Renal cortical epithelial cell (primary cell): ENCODE data around the gene SH2B3. TPM values are rescaled to one million over a fixed set of nuclear protein-coding genes. Genes with fewer than 3 reads are reported as not detected.

Experiments
- DNase-seq: peaks from one replicate; pipeline ENCODE4 v3.0.0-alpha.2; 2011; ENCODE audit warnings: low read depth
- total RNA-seq: library from RNA; depleted of rRNA; stranded (reverse); fragments of >200 nt; gene quantifications from 2 replicates; pipeline ENCODE4 v1.2.3, GENCODE V29; 2014

Gene SH2B3
- total RNA-seq, 1 donor from 2014 or later, result 14.5 TPM

DNA sequence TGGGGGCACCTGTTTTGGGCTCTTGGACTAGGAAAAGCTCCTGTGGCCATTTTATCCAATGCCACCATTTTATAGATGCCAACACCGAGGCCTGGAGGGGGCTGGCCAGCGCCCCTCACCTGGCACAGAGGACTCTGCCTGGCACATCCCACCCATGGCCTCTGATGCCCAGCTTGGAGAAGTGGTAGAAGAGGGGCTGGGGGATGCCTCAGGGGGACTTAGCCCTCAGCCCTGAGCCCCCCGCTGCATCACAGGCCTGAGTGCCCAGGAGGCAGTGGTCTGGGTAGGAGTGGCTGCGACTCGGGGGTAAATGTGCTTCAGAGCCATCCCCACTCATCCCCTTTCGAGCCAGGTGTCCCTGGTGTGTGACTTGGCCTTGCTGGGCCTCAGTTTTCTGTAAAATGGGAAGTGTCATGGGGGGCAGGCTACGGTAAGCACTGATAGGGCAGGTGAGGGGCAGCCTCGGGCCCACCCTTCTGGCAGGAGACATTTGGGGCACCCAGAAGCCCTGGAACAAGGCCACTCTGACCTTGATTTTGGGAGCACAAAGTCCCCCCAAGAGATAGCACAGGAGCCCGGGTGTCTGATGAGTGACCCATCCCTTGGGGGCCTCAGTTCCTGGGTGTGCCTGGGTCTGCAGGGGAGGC lies 22.5 kb downstream of the SH2B3 start:
- DNase-seq, result no peak

DNA sequence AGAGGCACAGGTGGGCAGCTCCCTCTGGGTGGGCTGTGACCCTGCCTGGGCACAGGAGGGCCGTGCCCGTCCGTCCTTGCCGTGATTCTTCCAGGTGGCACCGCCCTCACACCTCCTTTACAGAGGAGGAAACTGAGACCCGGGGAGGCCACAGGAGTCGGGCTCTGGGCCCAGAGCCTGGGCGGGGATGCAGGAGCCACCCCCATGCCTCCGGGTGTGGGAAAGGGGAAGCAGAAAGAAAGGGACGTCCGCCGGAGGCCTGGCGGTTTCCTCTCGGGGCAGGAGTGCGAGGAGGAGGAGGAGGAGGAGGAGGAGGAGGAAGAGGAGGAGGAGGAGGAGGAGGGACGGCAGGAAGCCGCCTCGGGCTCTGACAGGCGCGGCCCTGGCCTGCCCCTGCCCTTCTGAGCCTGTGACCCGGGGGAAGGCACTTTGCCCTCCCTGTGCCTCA lies 23.0 kb downstream of the SH2B3 start:
- DNase-seq, result no peak

DNA sequence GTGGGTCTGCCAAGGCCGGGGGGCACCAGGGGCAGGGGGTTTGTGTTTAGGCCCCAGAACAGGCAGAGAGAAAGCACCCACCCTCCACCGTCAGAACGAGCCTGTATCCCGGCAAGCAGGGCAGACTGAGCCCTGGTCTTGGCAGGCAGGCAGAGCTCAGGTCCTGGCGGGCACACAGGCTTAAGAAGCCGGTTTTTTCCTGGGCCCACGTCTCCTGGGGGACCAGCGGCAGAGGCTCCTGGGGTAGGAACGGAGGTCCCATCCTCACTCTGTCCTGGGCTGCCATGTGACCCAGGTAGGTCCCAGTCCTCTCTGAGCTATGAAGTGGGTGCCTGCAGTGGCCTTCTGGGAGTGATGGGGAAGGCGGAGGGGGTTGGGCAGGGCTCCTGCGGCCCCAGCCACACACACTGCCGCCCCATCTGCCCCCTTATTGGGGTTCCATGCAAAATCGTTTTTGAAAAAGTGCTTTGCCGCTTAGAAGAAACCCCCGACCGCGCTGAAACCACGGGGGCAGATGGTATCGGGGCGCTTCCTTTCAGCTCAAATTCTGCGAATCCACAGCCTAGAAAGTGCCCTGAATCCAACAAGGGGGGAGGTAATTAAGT lies 24.2 kb downstream of the SH2B3 start:
- no peak for DNase-seq

DNA sequence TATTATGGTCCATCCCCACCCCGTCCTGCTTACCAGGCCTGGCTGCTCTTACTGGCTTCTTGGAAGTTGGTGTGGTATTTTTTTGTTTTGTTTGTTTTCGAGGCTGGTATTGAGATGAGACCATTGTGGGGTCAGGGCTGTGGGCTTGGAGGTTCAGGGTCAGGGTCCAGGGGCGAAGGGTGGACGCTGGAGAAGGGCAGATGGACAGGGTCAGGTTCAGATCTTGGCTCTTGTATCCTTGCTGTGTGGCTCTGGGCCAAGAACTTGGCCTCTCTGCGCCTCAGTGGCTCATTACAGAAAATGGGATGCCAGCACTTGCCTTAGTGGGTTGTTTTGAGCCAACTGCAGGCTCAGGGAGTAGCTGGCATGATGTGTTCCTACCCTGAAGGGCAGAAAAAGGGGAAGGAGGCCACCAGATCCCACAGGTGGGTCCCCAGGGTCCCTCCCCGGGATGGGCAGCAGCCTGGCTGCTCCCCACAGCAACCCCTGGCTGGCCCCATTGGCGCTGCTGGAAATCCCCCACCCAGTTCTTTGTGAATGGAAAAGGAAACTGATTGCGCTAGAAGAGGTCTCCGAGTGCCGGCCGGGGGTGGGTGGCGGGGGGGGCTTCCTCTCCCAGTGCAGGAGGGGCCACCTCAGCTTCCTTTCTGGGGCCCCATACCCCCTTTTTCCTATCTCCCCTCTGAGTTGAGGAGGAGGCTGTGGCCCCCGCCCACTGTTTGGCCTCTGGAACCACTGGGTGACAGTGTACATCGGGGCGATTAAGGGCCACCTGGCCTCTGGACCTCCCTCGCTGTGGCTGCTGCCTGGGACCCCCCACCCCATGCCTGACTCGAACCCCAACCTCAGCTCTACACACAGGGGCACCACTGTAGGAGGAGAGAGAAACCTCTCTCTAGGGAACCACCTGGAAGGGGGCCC lies 25.0 kb downstream of the SH2B3 start:
- no peak for DNase-seq

DNA sequence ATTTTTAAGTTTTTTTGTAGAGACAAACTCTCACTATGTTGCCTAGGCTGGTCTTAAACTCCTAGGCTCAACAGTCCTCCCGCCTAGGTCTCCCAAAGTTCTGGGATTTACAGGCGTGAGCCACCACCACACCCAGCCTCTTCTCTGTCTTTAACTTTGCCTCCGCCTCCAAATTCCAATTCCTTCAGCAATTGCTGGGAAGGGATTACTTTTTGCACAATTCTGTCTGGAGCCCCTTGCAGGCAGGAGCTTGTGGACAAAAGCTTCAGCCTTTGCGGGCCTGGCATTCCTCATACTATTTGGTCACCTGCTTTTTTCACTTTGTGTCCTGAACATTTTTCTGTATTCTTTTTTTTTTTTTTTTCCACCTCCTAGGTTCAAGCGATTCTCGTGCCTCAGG lies 26.0 kb downstream of the SH2B3 start:
- DNase-seq, result no peak

DNA sequence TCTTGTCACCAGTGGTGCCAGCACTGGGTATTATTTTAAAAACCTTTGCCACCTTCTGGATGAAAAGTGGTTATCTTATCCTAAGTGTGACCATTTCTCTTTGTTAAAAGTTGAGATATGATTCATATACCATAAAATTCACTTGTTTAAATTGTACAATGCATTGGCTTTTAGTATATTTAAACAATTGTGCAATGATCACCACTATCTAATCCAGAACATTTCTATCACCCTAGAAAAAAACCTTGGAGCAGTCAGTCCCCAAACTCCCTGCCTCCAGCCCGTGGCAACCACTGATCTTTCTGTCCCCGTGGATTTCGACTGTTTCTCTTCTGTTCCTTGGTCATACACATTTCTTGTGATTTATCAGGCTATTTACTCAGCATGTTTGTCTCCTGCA lies 28.3 kb downstream of the SH2B3 start:
- no peak for DNase-seq

DNA sequence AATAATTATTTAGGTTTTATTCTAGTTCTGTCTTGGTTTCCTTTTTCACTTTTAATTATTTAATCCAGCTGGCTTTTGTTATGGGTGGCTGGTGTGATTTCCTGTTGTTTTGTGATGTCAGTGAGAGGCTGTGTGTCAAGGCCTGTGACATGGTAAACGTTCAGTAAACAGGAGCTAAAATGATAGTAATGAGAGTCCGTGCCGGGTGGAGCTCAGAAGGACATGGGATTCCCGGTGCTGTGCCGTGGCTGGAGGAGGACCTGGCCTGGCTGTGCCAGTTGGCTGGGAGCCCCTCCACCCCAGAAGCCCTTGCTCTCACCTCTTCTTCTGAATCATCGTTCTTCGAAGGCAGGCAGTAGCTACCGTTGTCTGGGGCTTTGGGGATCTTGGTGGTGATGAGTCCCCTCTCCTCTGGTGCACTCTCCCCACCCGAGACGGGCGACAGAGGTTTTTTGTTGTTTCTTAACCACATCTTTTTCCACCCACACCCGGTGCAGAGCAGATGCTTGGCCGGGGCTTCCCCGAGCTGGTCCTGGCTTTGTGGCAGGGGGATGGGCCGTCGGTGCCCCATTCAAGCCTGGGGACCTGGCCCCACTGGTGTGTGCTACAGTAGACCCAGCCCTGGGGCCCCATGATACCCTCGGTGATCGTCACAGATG lies 29.1 kb downstream of the SH2B3 start:
- no peak for DNase-seq

DNA sequence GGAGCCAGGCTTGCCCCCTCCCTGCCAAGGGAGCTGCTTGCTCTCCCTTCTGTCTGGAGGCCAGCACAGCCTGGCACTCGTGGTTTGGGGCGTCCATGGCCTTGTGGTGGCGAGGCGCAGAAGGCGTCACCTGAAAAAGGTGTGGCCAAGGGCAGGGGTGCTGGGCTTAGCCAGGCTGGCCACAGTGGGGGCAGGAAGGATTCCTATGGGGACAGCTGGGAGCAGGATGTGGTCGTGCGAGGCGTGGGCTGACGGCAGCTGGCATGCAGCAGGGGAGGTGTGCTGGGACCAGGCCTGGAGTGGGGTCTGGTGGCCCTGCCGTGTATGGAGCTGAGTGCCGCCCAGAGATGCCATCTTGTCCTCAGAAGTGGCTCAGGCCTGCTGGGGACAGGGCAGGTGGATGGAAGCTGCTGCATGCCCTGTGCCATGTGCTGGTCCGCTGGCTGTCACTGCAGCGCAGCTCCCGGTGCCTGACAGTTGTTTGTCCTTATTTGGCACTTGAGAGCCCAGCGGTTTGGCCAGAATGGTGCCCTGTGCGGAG lies 30.0 kb downstream of the SH2B3 start:
- no peak for DNase-seq

DNA sequence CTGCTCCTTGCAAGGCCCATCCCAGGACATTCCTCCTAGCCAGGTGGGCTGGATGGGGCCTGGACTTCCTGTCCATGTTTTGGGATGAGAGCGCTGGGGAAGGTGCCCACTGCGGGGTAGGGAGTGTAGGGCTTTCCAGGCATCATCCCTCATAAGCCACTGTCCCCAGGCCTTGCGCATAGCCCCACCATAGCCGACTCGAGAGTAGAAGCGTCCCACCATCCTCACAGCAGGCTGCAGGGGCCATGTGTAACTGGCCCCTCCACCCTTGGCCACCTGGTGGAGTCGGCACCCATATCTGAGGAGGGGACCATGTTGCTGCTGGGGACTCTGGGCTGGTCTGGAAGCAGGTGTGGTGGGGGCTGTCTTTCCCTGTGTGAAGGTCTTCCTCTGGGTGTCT lies 30.5 kb downstream of the SH2B3 start:
- no peak for DNase-seq

DNA sequence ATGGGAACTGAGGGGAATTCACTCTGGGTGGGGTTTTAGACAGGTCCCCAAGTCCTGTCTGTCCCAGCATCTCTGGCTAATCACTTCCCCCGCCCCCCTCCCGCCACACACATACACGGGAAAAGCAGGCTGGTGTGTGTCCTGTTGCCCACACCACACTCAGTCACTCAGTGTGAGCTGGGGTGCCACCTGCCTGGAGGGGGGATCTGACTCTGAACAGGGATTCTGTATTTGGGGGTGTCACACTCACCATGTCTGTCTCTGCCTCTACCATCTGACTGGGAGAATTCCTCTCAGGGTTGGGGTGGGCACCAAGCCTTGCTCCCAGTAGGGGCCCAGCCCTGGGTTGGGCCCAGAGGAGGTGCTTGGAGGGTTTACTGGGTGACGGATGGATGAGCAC lies 31.1 kb downstream of the SH2B3 start:
- no peak for DNase-seq

DNA sequence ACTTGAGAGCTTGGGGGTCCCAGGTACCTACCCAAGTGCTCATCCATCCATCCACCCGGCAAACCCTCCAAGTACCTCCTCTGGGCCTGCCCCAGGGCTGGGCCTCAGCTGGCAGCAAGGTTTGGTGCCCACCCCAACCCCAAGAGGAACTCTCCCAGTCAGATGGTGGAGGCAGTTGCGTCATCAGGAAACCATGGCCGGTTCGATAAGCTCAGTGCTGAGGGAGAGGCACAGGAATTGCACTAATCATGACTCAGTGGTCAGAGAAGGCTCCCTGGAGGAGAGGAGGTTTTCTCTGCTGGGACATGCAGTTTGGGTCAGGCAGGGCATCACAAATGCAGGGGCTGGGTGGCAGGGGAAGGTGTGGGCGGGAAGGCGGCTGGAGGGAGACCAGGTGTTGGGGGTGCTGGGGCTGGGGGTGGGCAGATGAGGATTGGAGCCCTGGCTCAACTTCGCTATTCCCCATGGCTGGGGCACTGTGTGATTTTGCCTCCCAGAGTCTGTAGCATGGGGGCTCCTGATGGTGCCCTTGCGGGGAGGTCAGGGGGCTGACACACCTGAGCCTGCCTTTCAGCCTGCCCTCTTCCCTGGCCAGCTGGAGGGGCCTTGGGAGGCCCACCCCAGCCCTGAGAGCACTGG lies 32.2 kb downstream of the SH2B3 start:
- DNase-seq, result peak; percentile 74

DNA sequence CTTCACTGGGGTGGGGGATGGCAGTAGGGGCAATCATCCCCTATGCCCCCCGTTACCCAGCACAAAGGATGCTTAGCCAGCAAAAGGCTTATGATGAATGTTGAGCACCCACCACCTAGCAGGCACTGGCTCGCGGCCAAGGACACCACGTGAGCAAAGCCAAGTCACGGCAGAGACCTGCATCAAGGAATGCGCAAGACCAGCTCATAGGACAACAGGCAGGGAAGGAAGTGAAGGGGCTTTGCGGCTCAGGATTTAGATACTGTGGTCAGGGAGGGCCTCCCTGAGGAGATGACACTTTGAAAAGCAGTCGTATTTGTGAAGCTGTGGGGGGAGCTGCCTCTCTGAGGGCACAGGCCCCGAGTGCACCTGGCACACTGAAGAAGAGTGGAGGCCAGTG lies 32.8 kb downstream of the SH2B3 start:
- DNase-seq, result peak; percentile 65

DNA sequence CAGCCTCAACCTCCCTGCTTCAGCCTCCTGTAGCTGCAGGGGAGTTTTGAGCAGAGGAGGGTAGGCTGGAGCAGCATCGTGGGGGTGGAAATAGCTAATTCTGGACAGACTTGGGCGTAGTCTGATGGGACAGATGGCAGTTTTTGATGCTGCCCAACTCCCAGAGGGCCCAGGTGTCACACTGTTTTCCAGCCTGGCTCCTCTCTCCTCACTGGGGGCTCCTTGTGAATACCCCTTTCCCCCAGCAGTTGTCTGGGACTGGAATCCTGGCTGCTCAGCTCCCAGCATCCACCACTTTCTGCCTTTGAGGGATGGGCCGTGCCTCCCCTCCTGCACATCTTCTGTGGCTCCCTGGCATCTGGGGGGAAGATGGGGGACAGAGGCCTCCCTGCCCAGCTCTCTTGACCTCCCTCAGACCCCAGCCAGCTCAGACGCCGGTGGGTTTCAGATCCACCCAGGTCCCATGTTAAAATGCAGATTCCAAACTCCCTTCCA lies 34.0 kb downstream of the SH2B3 start:
- DNase-seq, result no peak

DNA sequence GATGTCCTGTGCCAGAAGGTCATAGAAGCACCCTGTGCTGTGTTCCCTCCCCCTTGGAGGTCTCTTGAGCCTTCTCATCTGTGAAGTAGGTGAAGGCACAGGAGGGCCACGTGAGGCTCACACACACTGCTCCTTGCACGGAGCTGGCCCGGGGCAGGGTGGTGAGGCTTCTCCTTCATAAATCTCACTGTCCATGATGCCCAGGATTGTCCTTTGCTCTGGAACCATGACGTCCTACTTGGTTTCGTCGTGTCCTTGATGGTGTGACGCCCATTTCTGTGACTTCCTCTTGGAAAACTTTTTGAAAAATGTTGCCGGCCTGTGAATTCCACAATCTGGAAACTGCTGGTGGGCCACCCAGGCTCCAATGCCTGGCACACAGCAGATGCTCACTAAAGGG lies 34.4 kb downstream of the SH2B3 start:
- no peak for DNase-seq

DNA sequence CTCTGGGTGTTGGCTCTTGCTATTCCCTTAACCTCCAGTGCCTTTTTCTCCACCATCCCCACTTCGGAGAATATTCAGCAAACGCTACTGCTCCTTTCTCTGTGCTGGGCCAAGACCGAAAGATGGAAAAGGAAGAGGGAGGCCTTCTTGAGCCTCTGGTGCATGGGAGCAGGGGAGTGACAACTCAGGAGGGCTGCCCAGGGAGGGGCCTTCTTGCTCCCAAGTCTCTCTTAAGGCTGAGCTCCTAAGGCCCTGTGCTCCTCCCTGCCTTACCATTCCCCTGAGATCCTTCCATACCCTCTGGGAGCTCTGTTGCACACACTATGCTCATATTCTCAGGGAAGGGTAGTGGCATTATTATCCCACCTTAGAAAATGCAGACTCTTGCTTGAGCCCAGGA lies 34.9 kb downstream of the SH2B3 start:
- DNase-seq, result no peak

DNA sequence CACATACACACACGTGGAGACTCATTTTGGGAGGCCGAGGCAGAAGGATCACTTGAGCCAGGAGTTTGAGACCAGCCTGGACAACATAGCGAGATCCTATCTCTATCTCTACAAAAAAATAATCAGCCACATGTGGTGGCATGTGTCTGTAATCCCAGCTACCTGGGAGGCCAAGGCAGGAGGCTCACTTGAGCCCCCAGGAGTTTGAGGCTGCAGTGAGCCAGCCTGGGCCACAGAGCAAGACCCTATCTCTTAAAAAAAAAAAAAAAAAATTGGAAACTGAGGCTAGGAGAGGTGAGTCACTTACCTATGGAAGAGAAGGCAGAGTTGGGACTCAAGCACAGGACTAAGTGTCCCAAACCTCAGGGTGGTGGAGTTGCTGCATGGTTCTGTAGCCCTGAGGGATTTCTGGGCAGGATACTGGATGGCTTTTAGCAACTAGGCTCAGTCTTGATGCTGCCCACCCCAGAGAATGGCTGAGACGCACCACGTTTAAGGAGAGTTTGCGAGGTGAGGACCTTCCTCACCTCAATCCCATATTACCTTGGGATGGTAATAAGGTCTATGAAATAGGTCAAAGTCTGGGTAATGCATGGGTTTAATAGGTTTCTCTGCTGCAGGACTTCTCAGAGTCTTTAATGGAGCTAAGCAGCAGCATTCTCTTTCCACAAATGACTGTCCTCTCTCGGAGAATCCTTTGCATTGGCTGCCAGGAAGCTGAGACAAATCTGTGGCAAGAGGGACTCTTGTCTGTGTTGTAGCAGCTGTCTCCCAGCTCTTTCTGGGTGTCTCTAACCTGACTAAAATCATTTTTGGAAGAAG lies 35.6 kb downstream of the SH2B3 start:
- DNase-seq, result no peak

DNA sequence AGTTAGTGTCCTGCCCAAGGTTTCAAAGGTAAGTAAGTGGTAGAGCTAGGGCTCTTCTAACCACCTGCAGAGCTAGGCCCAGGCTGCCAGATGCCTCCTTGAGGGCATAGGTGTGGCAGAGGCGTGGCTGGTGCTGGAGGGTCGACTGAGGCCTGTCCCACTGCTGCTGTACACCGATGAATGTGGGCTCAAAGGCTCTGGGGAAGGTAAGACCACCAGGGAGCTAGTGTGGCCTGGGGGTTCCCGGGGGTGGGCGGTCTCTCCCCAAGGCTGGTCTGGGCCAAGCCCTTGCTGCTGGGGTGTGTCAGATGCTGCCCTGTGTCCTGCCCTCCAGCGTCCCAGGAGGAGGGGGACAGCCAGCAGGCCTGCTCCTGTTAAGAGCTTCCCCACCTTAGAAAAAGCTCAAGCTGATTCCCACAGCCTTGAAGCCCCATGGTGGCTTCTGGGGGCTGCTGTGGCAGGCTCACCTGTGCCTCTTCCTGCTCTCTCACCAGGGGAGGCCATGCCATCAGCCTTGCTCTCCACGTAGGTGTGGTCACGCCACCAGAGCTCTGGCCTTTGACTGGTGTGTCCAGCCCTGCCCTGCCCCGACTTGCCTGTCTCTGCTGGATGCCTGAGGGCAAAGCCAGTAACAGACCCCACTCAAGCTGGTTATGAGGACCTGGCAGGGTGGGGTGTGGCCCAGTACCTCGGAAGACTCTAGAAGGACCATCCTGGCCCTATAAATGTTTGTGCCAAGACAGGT lies 36.8 kb downstream of the SH2B3 start:
- DNase-seq, result no peak

DNA sequence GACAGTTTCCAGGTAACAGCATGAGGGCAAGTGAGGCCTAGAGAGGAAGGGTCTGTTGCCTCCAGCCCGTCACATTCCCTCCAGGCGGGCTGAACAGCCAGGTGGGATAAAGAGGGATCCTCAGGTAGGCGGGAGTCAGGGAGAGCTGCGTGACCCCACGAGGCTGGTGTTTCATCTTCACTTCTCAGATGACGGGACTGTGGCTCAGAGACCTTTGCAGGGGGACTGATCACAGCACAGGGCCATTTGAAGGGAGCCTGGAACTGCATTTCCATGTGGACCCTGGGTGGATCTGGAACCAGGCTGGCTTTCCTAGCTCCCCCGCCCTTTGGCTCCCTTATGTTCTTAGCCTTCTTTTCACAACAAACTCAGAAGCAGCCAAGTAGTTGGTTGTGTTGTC lies 37.4 kb downstream of the SH2B3 start:
- no peak for DNase-seq

DNA sequence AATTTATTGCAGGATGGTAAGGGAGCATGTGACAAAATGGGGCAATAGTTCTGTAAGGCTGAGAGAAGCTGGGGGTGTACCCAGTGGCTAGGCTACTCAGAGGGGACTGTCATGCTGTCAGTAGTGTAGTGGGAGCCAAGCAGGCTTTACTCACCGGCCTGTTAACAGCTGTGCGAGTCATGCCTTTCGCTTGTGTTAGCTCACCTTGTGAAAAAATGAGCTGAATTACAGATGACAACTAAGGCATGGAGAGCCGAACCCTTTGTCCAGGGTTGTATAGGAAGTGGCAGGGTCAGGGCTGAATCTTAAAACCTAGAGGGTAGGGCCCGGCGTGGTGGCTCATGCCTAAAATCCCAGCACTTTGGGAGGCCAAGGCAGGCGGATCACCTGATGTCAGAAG lies 37.9 kb downstream of the SH2B3 start:
- DNase-seq, result peak; percentile 80
